BJ (cell line): ENCODE measurements around the gene CIRBP. TPM values are rescaled to one million over a fixed set of nuclear protein-coding genes. Genes with fewer than 3 reads are reported as not detected.

Source experiments
- CTCF ChIA-PET: fragments of 350-600 bp; formaldehyde crosslinking; extraction: SDS; loops from one replicate; lab custom pipeline; 2021; ENCODE audit warnings: antibody characterized with exemption, inconsistent platforms; lab: Yijun Ruan, JAX
- POLR2A ChIA-PET: fragments of 300-600 bp; sonication (Branson Sonifier 250); formaldehyde crosslinking; extraction: SDS; loops from one replicate; lab custom pipeline; 2021; ENCODE audit warnings: antibody characterized with exemption; lab: Charles Lee
- DNase-seq: peaks from one replicate; pipeline ENCODE4 v3.0.0-alpha.2; 2011; ENCODE audit warnings: low read depth
- H3K27me3 ChIP-seq: 2 replicates; pipeline ENCODE4 v1.6.0; 2011; ENCODE audit warnings: low read length; ENCODE audit not compliant: control insufficient read depth, insufficient read depth
- H3K36me3 ChIP-seq: 2 replicates; pipeline ENCODE4 v1.5.1; 2011; ENCODE audit warnings: low read length; ENCODE audit not compliant: control insufficient read depth, insufficient read depth
- H3K4me3 ChIP-seq: 2 replicates; pipeline ENCODE4 v1.5.1; 2011; ENCODE audit warnings: low read depth, mild to moderate bottlenecking, control low read depth, low read length
- CTCF ChIP-seq: IDR thresholded peaks from 2 replicates; pipeline ENCODE4 v1.5.1; 2011; ENCODE audit warnings: low read depth, mild to moderate bottlenecking, control low read depth, inconsistent platforms, low read length, moderate library complexity; ENCODE audit not compliant: insufficient read depth
- polyA plus RNA-seq: library from polyadenylated mRNA; depleted of rRNA; stranded (reverse); fragments of >200 nt; gene quantifications from 2 replicates; pipeline ENCODE4 v1.2.3, GENCODE V29; 2011

CIRBP gene
- polyA plus RNA-seq, 1 experiment: 342 TPM

GRCh38 chr19:1295169-1296012 is 26.3 kb downstream of the CIRBP start:
- DNase-seq: no peak
- TF ChIP-seq CTCF: no peak
- no peaks in the 10 kb centered on the region for H3K36me3 ChIP-seq
- CTCF ChIA-PET: no interaction called here
- H3K27me3 ChIP-seq: no peaks in the 10 kb centered on the region; the same call in 1 of the 2 replicates
- POLR2A ChIA-PET: no interaction called here
- no peak overlapping the region for H3K4me3 ChIP-seq

GRCh38 chr19:1296078-1296477 is 26.9 kb downstream of the CIRBP start:
- ChIA-PET CTCF (no interaction called here), POLR2A (no interaction called here)
- no peak overlapping the region for H3K4me3 ChIP-seq
- DNase-seq: no peak
- TF ChIP-seq CTCF: no peak
- H3K36me3 ChIP-seq: no peaks in the 10 kb centered on the region
- H3K27me3 ChIP-seq: no peaks in the 10 kb centered on the region

GRCh38 chr19:1296575-1297271 is 27.6 kb downstream of the CIRBP start:
- Histone ChIP-seq H3K36me3 (no peaks in the 10 kb centered on the region), H3K27me3 (no peaks in the 10 kb centered on the region), H3K4me3 (no peak overlapping the region)
- DNase-seq: no peak
- POLR2A ChIA-PET: no interaction called here
- TF ChIP-seq CTCF: no peak
- CTCF ChIA-PET: interaction anchor here (0.8 kb wide), 1 partner anchor 19 kb away, joined by 3 read pairs; no protein-coding TSS in a partner anchor

GRCh38 chr19:1298235-1298634 is 29.1 kb downstream of the CIRBP start:
- no peaks in the 10 kb centered on the region for H3K27me3 ChIP-seq
- TF ChIP-seq CTCF: no peak
- H3K4me3 ChIP-seq: no peak overlapping the region
- no peak for DNase-seq
- CTCF ChIA-PET: no interaction called here
- H3K36me3 ChIP-seq: no peaks in the 10 kb centered on the region
- POLR2A ChIA-PET: no interaction called here

- H3K27me3 ChIP-seq: no peaks in the 10 kb centered on the region
- ChIA-PET POLR2A (no interaction called here), CTCF (no interaction called here)
- no peak for TF ChIP-seq CTCF
- H3K4me3 ChIP-seq: no peak overlapping the region
- no peak for DNase-seq
- no peaks in the 10 kb centered on the region for H3K36me3 ChIP-seq
Measured at GRCh38 chr19:1299801-1300200, 30.7 kb downstream of the CIRBP start.
